AG04449 (cell line): Measurements from ENCODE around the gene PADI3.

ENCODE experiments used
- CTCF ChIA-PET: fragments of 350-600 bp; formaldehyde crosslinking; extraction: SDS; loops from one replicate; lab custom pipeline; 2021; ENCODE audit warnings: antibody characterized with exemption; lab: Yijun Ruan, JAX
- POLR2A ChIA-PET: fragments of 400-600, 350-600 bp; formaldehyde crosslinking; extraction: SDS; loops from one replicate; lab custom pipeline; 2020; ENCODE audit warnings: antibody characterized with exemption, inconsistent platforms; lab: Yijun Ruan, JAX
- DNase-seq: peaks from one replicate; pipeline ENCODE4 v3.0.0-alpha.2; 2010; ENCODE audit warnings: low read depth, low spot score
- H3K4me3 ChIP-seq: 2 replicates; pipeline ENCODE4 v1.5.1; 2011; ENCODE audit warnings: low read depth, mild to moderate bottlenecking, control low read depth, low read length
- CTCF ChIP-seq: IDR thresholded peaks from one replicate; pipeline ENCODE4 v1.5.1; 2011; ENCODE audit warnings: mild to moderate bottlenecking, moderate library complexity, low read length, control low read depth, inconsistent platforms; ENCODE audit not compliant: insufficient read depth; ENCODE audit errors: missing control alignments

Gene PADI3

DNA sequence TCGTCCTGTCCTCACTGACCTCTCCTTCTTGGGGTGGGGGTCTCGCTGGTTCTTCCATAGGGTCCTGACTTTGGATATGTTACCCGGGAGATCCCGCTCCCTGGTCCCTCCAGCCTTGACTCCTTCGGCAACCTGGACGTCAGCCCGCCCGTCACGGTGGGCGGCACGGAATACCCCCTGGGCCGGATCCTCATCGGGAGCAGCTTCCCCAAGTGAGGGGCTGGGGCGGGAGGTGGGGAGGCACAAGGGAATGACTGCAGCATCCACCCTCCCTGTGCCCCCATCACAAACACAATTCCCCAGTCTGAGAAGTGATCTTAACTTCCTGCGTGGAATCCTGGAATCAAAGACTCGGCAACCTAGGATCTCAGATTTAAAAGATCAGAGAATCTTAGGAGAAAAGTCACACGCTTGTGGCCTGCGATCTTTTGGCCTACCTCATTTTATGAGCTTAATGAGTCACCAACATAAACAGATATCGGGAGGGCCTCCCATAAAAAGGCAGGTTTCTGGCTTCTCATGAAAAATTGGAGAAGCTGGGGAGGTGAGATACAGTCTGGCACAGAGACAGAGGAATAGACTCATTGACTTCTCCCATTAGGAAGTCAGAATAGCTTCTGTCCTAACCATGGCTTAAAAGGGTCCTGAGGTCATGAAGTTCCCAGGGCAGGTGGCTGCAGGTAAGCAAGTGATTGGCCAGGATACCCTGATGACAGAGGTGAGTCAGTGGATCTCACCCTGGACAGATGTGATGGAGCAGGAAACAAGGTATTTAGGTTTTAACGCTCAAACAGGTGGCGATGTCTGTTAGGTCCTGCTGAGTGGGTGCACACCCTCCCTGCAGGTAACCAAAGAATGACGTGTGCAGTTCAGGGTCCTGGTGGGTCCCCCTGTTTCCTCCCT, 15.9 kb upstream of the PADI3 start:
- POLR2A ChIA-PET: interaction anchor here (0.6 to 4.6 kb wide), 12 partner anchors 8 to 1432 kb away, joined by 3 to 37 read pairs (median 5); no protein-coding TSS in a partner anchor
- DNase-seq: peak; percentile 92
- TF ChIP-seq CTCF: no peak
- CTCF ChIA-PET: interaction anchor here (1.0 to 12.2 kb wide), 4 partner anchors 8 to 171 kb away, joined by 4 to 669 read pairs (median 82); partner anchors contain the start of genes PADI2 and PADI3
- H3K4me3 ChIP-seq: no peak overlapping the region; the same call in 1 of the 2 replicates

GRCh38 chr1:17233675-17234320, 15.1 kb upstream of the PADI3 start:
- ChIA-PET CTCF (interaction anchor here (1.0 to 12.2 kb wide), 11 partner anchors 9 to 176 kb away, joined by 3 to 669 read pairs (median 5); partner anchors contain the start of genes PADI2 and PADI3), POLR2A (interaction anchor here (0.6 to 4.6 kb wide), 11 partner anchors 9 to 1432 kb away, joined by 3 to 37 read pairs (median 5); no protein-coding TSS in a partner anchor)
- H3K4me3 ChIP-seq: no peak overlapping the region
- peak; percentile 92 for DNase-seq
- no peak for TF ChIP-seq CTCF

- H3K4me3 ChIP-seq: no peak overlapping the region
- DNase-seq: no peak
- TF ChIP-seq CTCF: no peak
- ChIA-PET POLR2A (interaction anchor here (1.0 to 4.6 kb wide), 6 partner anchors 9 to 112 kb away, joined by 3 to 37 read pairs (median 12); no protein-coding TSS in a partner anchor), CTCF (interaction anchor here (0.9 to 12.2 kb wide), 14 partner anchors 14 to 188 kb away, joined by 3 to 669 read pairs (median 4); partner anchors contain the start of genes PADI2 and PADI3)
These were observed 14.5 kb upstream of the PADI3 start for GRCh38 chr1:17234405-17234804.

DNA sequence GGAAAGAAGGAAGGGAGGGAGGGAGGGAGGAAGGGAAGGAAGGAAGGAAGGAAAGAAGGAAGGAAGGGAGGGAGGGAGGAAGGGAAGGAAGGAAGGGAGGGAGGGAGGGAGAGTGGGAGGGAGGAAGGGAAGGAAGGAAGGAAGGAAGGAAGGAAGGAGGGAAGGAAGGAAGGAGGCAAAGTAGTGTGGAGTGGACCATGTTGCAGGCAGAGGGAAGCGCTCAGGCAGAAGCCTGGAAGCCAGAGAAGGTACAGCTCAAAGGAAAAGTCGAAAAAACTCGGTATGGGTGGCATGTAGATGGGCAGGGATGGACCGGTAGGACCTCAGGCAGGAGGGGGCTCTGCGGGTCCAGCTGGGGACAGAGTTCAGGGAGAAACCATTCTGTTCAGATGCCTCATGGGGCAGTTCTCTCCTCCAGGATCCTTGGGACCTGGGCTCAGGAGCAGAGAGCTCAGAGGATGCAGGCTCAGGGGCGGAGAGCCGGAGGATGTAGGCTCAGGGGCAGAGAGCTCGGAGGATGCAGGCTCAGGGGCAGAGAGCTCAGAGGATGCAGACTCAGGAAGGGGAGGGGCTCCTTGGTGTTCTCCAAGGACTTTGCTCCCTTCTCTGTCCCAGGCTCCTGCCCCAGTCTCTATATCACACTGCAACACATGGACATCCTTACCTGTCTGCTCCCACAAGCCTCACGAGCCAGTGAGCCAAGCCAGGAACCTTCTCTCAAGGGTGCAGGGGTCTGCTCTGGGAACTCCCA, 13.6 kb upstream of the PADI3 start:
- ChIA-PET POLR2A (interaction anchor here (1.0 to 4.6 kb wide), 2 partner anchors 106 to 110 kb away, joined by 3 to 37 read pairs; no protein-coding TSS in a partner anchor), CTCF (interaction anchor here (0.7 to 12.2 kb wide), 16 partner anchors 13 to 189 kb away, joined by 3 to 669 read pairs (median 4); partner anchors contain the start of genes PADI2 and PADI3)
- no peak overlapping the region for H3K4me3 ChIP-seq
- no peak for TF ChIP-seq CTCF
- no peak for DNase-seq

- POLR2A ChIA-PET: interaction anchor here (0.6 to 0.9 kb wide), 2 partner anchors 48 to 215 kb away, joined by 3 to 4 read pairs; no protein-coding TSS in a partner anchor
- DNase-seq: peak; percentile 19
- H3K4me3 ChIP-seq: no peak overlapping the region
- CTCF ChIA-PET: interaction anchor here (0.5 to 12.2 kb wide), 42 partner anchors 9 to 182 kb away, joined by 3 to 669 read pairs (median 5); partner anchors contain the start of genes PADI2 and PADI3
- TF ChIP-seq CTCF: peak; percentile 81
These were observed 11.9 kb upstream of the PADI3 start for GRCh38 chr1:17236779-17237560.
